HepG2 (cell line): Measurements from ENCODE around the gene RBM19. TPM values are rescaled to one million over a fixed set of nuclear protein-coding genes. Genes with fewer than 3 reads are reported as not detected.

Experiments
- ATAC-seq: fragments of 200-7000 bp; cut with Tn5 transposase; 3 replicates; pipeline ENCODE4 v1.9.1; 2020; ENCODE audit warnings: mild to moderate bottlenecking, moderate library complexity
- BruUV-seq: library from RNA; stranded (reverse); fragments of 400-500 nt; replicated peaks from 2 replicates; lab custom pipeline; 2021; lab: Mats Ljungman, UMichigan
- CTCF ChIA-PET: fragments of 300-600 bp; formaldehyde crosslinking; extraction: SDS; loops from one replicate; lab custom pipeline; 2021; ENCODE audit warnings: low total read pairs, inconsistent platforms, low intra/inter-chr PET ratio; lab: Yijun Ruan, JAX
- POLR2A ChIA-PET: fragments of 350-600 bp; sonication (Branson Sonifier 250); formaldehyde crosslinking; loops from one replicate; lab custom pipeline; 2020; ENCODE audit warnings: antibody characterized with exemption, inconsistent platforms; lab: Yijun Ruan, JAX
- DNase-seq: peaks from one replicate; pipeline ENCODE4 v3.0.0-alpha.2; 2015; ENCODE audit warnings: low spot score
- FAIRE-seq: peaks from 3 replicates; lab custom pipeline; 2011; peaks lifted over from hg19 to GRCh38; lab: Jason Lieb, UNC
- H2AFZ ChIP-seq: one replicate; pipeline ENCODE4 v1.6.1; 2011; ENCODE audit warnings: low read length, inconsistent platforms
- H3K27ac ChIP-seq: fragments of 300-600 bp; 3 replicates; pipeline ENCODE4 v1.8.0; 2011; ENCODE audit warnings: mixed run types, mild to moderate bottlenecking, mixed read lengths, low read length, inconsistent platforms; ENCODE audit not compliant: insufficient read depth; ENCODE audit errors: extremely low read length
- H3K27me3 ChIP-seq, 2 experiments: fragments of 200-600 bp in 1 of 2; 2 replicates in 1 of 2; 3 replicates in 1 of 2; pipeline versions ENCODE4 v1.6.0 to v1.8.0; 2011; ENCODE audit warnings: low read length in 2 of 2, mild to moderate bottlenecking in 2 of 2, moderate library complexity in 2 of 2, inconsistent platforms in 1 of 2; ENCODE audit not compliant: insufficient read depth in 2 of 2, control insufficient read depth in 1 of 2
- H3K36me3 ChIP-seq, 2 experiments: fragments of 200-600 bp in 1 of 2; replicated peaks in 1 of 2; 2 replicates in 1 of 2; 3 replicates in 1 of 2; pipeline versions ENCODE4 v1.5.1 to v1.8.0; 2011; ENCODE audit warnings: low read length in 2 of 2, inconsistent platforms in 1 of 2; ENCODE audit not compliant: insufficient read depth in 2 of 2, control insufficient read depth in 1 of 2
- H3K4me1 ChIP-seq: 2 replicates; pipeline ENCODE4 v1.5.1; 2012; ENCODE audit warnings: low read length, inconsistent platforms; ENCODE audit not compliant: insufficient read depth
- H3K4me2 ChIP-seq: 2 replicates; pipeline ENCODE4 v1.6.0; 2011; ENCODE audit warnings: low read depth, low read length, inconsistent platforms
- H3K4me3 ChIP-seq, 3 experiments: fragments of 200-600 bp in 1 of 3; sonication (generic), shearing (Covaris generic) in 1 of 3; replicated peaks in 1 of 3; 2 replicates each; pipeline ENCODE4 v1.5.1; 2011 to 2016; ENCODE audit warnings: low read length in 3 of 3, inconsistent platforms in 2 of 3, low read depth in 2 of 3, mild to moderate bottlenecking in 2 of 3, control low read depth in 1 of 3, mixed read lengths in 1 of 3; ENCODE audit not compliant: insufficient read depth in 1 of 3
- H3K79me2 ChIP-seq: one replicate; pipeline ENCODE4 v1.6.1; 2011; ENCODE audit warnings: low read length, inconsistent platforms; ENCODE audit not compliant: insufficient read depth
- H3K9ac ChIP-seq: 2 replicates; pipeline ENCODE4 v1.6.0; 2011; ENCODE audit warnings: mild to moderate bottlenecking, low read depth, low read length, inconsistent platforms; ENCODE audit not compliant: insufficient read depth
- H3K9me3 ChIP-seq: 2 replicates; pipeline ENCODE4 v1.5.1; 2012; ENCODE audit warnings: mild to moderate bottlenecking, low read length
- H4K20me1 ChIP-seq: 2 replicates; pipeline ENCODE4 v1.6.0; 2011; ENCODE audit warnings: inconsistent platforms, mild to moderate bottlenecking, low read length, moderate library complexity; ENCODE audit not compliant: insufficient read depth
- ARID2 ChIP-seq: sonication (generic); formaldehyde crosslinking; IDR thresholded peaks from 2 replicates; pipeline ENCODE4 v1.8.1; 2022; ENCODE audit warnings: mild to moderate bottlenecking, missing genetic modification reagents, borderline replicate concordance
- FOXK1 ChIP-seq: sonication (generic); formaldehyde crosslinking; IDR thresholded peaks from 2 replicates; pipeline ENCODE4 v1.4.0; 2020; ENCODE audit warnings: low read depth, missing genetic modification reagents, borderline replicate concordance
- GATAD2A ChIP-seq: IDR thresholded peaks from 2 replicates; pipeline ENCODE4 v1.6.1; 2016
- HCFC1 ChIP-seq: fragments of 150-350 bp; IDR thresholded peaks from 2 replicates; pipeline ENCODE4 v1.6.1; 2014; ENCODE audit warnings: low read depth, low read length
- JUN ChIP-seq: sonication (generic); formaldehyde crosslinking; IDR thresholded peaks from 2 replicates; pipeline ENCODE4 v1.4.0; 2020; ENCODE audit warnings: mild to moderate bottlenecking, missing genetic modification reagents
- KAT7 ChIP-seq: IDR thresholded peaks from 2 replicates; pipeline ENCODE4 v1.6.1; 2018; ENCODE audit warnings: borderline replicate concordance, missing compliant biosample characterization
- RAD21 ChIP-seq: fragments of 450-650 bp; formaldehyde crosslinking; IDR thresholded peaks from 2 replicates; pipeline ENCODE4 v1.5.0; 2020; ENCODE audit warnings: mild to moderate bottlenecking
- RARG ChIP-seq: sonication (generic); formaldehyde crosslinking; IDR thresholded peaks from 2 replicates; pipeline ENCODE4 v1.4.0; 2020; ENCODE audit warnings: low read depth, mild to moderate bottlenecking, missing genetic modification reagents
- RBFOX2 ChIP-seq: fragments of 200-400 bp; formaldehyde crosslinking; IDR thresholded peaks from 2 replicates; pipeline ENCODE4 v1.6.1; 2017; ENCODE audit warnings: low read depth, mild to moderate bottlenecking, low read length
- SP2 ChIP-seq: sonication (generic); formaldehyde crosslinking; IDR thresholded peaks from 2 replicates; pipeline ENCODE4 v1.5.1; 2020; ENCODE audit warnings: mild to moderate bottlenecking, missing genetic modification reagents
- ZC3H13 ChIP-seq: sonication (generic); formaldehyde crosslinking; IDR thresholded peaks from 2 replicates; pipeline ENCODE4 v1.8.1; 2023; ENCODE audit warnings: mild to moderate bottlenecking, missing genetic modification reagents, moderate library complexity
- ZFAT ChIP-seq: sonication (generic); formaldehyde crosslinking; conservative IDR thresholded peaks from 2 replicates; pipeline ENCODE4 v1.8.1; 2023; ENCODE audit warnings: missing genetic modification reagents, inconsistent platforms
- ZNF510 ChIP-seq: sonication (generic); formaldehyde crosslinking; IDR thresholded peaks from 2 replicates; pipeline ENCODE4 v1.4.0; 2020; ENCODE audit warnings: low read depth, mild to moderate bottlenecking, missing genetic modification reagents
- WGBS: methylation state at CpG from one replicate; pipeline ENCODE4 v1.1.6; 2017; ENCODE audit warnings: low lambda C conversion rate; 5-methylcytosine and 5-hydroxymethylcytosine counted together
- in situ Hi-C: cut with HindIII; loops from 2 replicates; pipeline ENCODE4 v1.10.0; 2017; ENCODE audit warnings: low pct_unique_long_range_greater_than_20kb; ENCODE audit not compliant: extremely low pct_ligation_motif_present
- intact Hi-C: fragments of 100-400 bp; cut with micrococcal nuclease; formaldehyde crosslinking; loops from one replicate; pipeline ENCODE4 v1.10.0; 2022; ENCODE audit not compliant: unreplicated experiment
- polyA plus RNA-seq, 8 experiments: library from polyadenylated mRNA; depleted of rRNA in 3 of 8; stranded (reverse) in 7 of 8; unstranded in 1 of 8; fragments of >200 nt; fragmentation: Illumina TruSeq in 4 of 8; extraction: Trizol in 4 of 8; gene quantifications; 2 replicates each; pipeline versions ENCODE4 v1.2.1 to v1.2.3, GENCODE V29; 2011 to 2016; ENCODE audit warnings: low read depth in 4 of 8, missing spikeins in 1 of 8, mixed read lengths in 1 of 8; ENCODE audit not compliant: insufficient read depth in 1 of 8
- total RNA-seq, 5 experiments: library from RNA; depleted of rRNA; stranded (reverse); fragments of >200 nt; fragmentation: Illumina TruSeq; extraction: Trizol; gene quantifications; 2 replicates each; pipeline ENCODE4 v1.2.3, GENCODE V29; 2016; ENCODE audit warnings: low read depth in 1 of 5
- TF ChIP-seq, protein P1 (sequence below): sonication (generic); formaldehyde crosslinking; IDR thresholded peaks from 2 replicates; pipeline ENCODE4 v1.5.1; 2020; ENCODE audit warnings: mild to moderate bottlenecking, missing genetic modification reagents, borderline replicate concordance
- TF ChIP-seq, protein P2 (sequence below): sonication (generic); formaldehyde crosslinking; IDR thresholded peaks from 2 replicates; pipeline ENCODE4 v1.4.0; 2020; ENCODE audit warnings: mild to moderate bottlenecking, missing genetic modification reagents
- TF ChIP-seq, protein P3 (sequence below): sonication (generic); formaldehyde crosslinking; IDR thresholded peaks from 2 replicates; pipeline ENCODE4 v1.4.0; 2020; ENCODE audit warnings: missing genetic modification reagents, borderline replicate concordance
- TF ChIP-seq, protein P4 (sequence below): sonication (generic); formaldehyde crosslinking; IDR thresholded peaks from 2 replicates; pipeline ENCODE4 v1.5.0; 2020; ENCODE audit warnings: missing genetic modification reagents

The RBM19 gene
- total and polyA plus RNA-seq, 2 of the 13 experiments (the other 11 are each of a cell fraction or from before 2014, with no cell fraction given), result 19.3 to 32.2 TPM

DNA sequence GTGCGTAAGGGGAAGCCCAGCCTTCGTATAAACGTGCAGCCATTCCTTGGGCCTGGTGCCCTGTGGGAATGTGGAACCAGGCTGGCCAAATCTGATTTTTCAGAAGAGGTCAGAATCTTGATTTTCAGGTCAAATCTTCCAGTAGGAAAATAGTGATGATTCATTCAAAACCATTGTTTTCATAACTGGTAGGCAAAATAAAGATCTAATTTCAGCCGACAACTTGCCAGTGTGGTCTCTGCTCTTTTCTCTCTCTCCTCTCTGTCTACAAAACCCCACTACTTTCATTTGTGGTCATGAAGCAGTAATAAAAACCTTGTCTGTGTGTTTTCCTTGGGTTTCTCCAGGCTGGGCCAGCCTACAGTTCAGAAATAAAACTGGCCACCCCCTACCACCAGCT lies 135.1 kb downstream of the RBM19 start:
- in situ Hi-C loops, result no loop called here
- FAIRE-seq (no peak), ATAC-seq (no peak), DNase-seq (no peak)
- Histone ChIP-seq H4K20me1 (no peaks in the 10 kb centered on the region), H3K27ac (no peak overlapping the region), H3K36me3 (peaks cover 6% of the 10 kb centered on the region in 2 experiments; a peak in 3 of 5 replicates), H3K27me3 (no peaks in the 10 kb centered on the region), H3K9me3 (no peaks in the 10 kb centered on the region), H3K4me1 (no peaks in the 10 kb centered on the region), H3K9ac (no peak overlapping the region), H3K79me2 (no peaks in the 10 kb centered on the region), H3K4me2 (no peak overlapping the region), H2AFZ (no peak overlapping the region), H3K4me3 (no peak overlapping the region)
- ChIA-PET POLR2A (no interaction called here), CTCF (no interaction called here)
- WGBS, result 90% methylated on average over 4 of the region's 4 CpGs
- no TSS peak for BruUV-seq
- TF ChIP-seq ZNF510 (CRISPR knock-in tag), result no peak
- TF ChIP-seq JUN (CRISPR knock-in tag), result no peak
- no peak for TF ChIP-seq ARID2
- TF ChIP-seq, protein P1, sequence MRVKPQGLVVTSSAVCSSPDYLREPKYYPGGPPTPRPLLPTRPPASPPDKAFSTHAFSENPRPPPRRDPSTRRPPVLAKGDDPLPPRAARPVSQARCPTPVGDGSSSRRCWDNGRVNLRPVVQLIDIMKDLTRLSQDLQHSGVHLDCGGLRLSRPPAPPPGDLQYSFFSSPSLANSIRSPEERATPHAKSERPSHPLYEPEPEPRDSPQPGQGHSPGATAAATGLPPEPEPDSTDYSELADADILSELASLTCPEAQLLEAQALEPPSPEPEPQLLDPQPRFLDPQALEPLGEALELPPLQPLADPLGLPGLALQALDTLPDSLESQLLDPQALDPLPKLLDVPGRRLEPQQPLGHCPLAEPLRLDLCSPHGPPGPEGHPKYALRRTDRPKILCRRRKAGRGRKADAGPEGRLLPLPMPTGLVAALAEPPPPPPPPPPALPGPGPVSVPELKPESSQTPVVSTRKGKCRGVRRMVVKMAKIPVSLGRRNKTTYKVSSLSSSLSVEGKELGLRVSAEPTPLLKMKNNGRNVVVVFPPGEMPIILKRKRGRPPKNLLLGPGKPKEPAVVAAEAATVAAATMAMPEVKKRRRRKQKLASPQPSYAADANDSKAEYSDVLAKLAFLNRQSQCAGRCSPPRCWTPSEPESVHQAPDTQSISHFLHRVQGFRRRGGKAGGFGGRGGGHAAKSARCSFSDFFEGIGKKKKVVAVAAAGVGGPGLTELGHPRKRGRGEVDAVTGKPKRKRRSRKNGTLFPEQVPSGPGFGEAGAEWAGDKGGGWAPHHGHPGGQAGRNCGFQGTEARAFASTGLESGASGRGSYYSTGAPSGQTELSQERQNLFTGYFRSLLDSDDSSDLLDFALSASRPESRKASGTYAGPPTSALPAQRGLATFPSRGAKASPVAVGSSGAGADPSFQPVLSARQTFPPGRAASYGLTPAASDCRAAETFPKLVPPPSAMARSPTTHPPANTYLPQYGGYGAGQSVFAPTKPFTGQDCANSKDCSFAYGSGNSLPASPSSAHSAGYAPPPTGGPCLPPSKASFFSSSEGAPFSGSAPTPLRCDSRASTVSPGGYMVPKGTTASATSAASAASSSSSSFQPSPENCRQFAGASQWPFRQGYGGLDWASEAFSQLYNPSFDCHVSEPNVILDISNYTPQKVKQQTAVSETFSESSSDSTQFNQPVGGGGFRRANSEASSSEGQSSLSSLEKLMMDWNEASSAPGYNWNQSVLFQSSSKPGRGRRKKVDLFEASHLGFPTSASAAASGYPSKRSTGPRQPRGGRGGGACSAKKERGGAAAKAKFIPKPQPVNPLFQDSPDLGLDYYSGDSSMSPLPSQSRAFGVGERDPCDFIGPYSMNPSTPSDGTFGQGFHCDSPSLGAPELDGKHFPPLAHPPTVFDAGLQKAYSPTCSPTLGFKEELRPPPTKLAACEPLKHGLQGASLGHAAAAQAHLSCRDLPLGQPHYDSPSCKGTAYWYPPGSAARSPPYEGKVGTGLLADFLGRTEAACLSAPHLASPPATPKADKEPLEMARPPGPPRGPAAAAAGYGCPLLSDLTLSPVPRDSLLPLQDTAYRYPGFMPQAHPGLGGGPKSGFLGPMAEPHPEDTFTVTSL (CRISPR knock-in tag), result no peak
- no peak for TF ChIP-seq HCFC1
- TF ChIP-seq ZFAT (CRISPR knock-in tag), result no peak
- TF ChIP-seq RAD21 (CRISPR knock-in tag), result no peak
- no peak for TF ChIP-seq FOXK1 (CRISPR knock-in tag)
- no peak for TF ChIP-seq GATAD2A (CRISPR knock-in tag)
- TF ChIP-seq, protein P2, sequence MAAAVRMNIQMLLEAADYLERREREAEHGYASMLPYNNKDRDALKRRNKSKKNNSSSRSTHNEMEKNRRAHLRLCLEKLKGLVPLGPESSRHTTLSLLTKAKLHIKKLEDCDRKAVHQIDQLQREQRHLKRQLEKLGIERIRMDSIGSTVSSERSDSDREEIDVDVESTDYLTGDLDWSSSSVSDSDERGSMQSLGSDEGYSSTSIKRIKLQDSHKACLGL (CRISPR knock-in tag), result no peak
- no peak for TF ChIP-seq SP2
- TF ChIP-seq, protein P3, sequence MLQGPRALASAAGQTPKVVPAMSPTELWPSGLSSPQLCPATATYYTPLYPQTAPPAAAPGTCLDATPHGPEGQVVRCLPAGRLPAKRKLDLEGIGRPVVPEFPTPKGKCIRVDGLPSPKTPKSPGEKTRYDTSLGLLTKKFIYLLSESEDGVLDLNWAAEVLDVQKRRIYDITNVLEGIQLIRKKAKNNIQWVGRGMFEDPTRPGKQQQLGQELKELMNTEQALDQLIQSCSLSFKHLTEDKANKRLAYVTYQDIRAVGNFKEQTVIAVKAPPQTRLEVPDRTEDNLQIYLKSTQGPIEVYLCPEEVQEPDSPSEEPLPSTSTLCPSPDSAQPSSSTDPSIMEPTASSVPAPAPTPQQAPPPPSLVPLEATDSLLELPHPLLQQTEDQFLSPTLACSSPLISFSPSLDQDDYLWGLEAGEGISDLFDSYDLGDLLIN (CRISPR knock-in tag), result no peak
- TF ChIP-seq, protein P4, sequence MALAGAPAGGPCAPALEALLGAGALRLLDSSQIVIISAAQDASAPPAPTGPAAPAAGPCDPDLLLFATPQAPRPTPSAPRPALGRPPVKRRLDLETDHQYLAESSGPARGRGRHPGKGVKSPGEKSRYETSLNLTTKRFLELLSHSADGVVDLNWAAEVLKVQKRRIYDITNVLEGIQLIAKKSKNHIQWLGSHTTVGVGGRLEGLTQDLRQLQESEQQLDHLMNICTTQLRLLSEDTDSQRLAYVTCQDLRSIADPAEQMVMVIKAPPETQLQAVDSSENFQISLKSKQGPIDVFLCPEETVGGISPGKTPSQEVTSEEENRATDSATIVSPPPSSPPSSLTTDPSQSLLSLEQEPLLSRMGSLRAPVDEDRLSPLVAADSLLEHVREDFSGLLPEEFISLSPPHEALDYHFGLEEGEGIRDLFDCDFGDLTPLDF (CRISPR knock-in tag), result no peak
- no peak for TF ChIP-seq ZC3H13 (CRISPR knock-in tag)
- no peak for TF ChIP-seq RBFOX2
- TF ChIP-seq KAT7 (CRISPR knock-in tag), result no peak
- no peak for TF ChIP-seq RARG (CRISPR knock-in tag)
- intact Hi-C loops, result no loop called here
